Measurements from ENCODE around the gene BATF.
A peak's percentile ranks its signal among the peaks of the same experiment; 100 is the strongest.

The BATF gene

GRCh38 chr14:75499084-75499875 lies 23.0 kb upstream of the BATF start:
- DNase-seq (ENCODE audit: low spot score), result no peak

DNA sequence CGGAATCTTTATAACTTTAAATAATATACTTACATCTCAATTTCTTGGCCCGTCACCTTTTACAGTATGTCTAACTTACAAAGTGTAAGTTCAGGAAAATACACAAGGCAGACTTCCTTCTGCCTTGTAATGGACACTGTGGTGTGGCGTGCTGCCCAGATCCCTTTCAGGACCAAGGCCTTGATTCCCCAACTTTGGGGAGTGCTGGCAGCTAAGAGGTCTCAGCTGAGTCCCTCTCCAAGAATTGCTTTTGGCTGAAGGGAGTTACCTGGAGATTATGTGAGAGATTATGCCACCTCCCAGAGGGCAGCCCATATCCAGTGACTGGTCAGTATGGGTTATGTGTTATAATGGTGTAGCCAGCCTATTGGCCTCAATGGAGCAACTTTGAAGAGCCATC lies 21.2 kb upstream of the BATF start:
- no peak for DNase-seq (ENCODE audit: low spot score)

GRCh38 chr14:75504411-75504810 lies 17.9 kb upstream of the BATF start:
- DNase-seq (ENCODE audit: low spot score), result no peak

DNA sequence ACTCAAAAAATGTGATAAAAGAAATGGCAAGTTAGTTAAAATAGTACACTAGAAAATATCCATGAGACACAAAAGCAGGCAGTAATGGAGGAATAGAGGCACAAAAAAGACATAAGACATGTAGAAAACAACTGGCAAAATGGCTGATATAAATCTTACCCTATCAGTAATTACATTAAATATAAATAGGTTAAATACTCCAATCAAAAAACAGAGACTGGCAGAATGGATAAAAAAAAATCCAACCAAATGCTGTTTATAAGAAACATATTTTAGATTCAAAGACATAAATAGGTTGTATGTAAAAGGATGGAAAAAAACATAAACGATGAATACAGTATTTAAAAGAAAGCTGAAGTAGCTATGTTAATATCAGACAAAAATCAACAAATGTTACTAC lies 15.3 kb upstream of the BATF start:
- DNase-seq (ENCODE audit: low spot score), result no peak

- no peak for DNase-seq (ENCODE audit: low spot score)
Measured at GRCh38 chr14:75510547-75510946, 11.7 kb upstream of the BATF start.

- DNase-seq (ENCODE audit: low spot score), result no peak
Measured at GRCh38 chr14:75511201-75511600, 11.1 kb upstream of the BATF start.

GRCh38 chr14:75513911-75514672 lies 8.2 kb upstream of the BATF start:
- no peak for DNase-seq (ENCODE audit: low spot score)

GRCh38 chr14:75514673-75515628 lies 7.3 kb upstream of the BATF start:
- DNase-seq (ENCODE audit: low spot score), result peak; percentile 34

DNA sequence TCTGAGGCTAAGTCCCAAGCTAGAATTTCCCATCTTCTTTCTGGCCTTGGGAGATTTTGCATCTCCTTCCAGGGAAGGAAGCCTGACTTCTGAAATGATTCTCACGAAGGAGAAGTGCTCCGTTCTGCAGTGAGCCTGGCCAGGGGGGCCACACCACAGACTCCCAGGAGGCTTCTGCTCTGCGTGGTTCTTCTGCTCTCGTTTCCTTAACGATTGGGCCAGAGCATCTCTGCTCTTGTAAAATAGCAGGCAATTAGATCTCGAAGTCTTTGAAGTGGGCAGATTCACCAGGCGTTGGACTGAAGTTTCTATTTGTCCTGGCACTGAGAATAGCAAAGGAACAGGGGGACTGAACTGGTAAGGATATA lies 6.7 kb upstream of the BATF start:
- DNase-seq (ENCODE audit: low spot score), result peak; percentile 37

GRCh38 chr14:75518625-75519024 lies 3.6 kb upstream of the BATF start:
- no peak for DNase-seq (ENCODE audit: low spot score)

- DNase-seq (ENCODE audit: low spot score), result no peak
Measured at GRCh38 chr14:75519394-75519793, 2.9 kb upstream of the BATF start.

- no peak for DNase-seq (ENCODE audit: low spot score)
Measured at GRCh38 chr14:75519826-75520728, 2.2 kb upstream of the BATF start.

DNA sequence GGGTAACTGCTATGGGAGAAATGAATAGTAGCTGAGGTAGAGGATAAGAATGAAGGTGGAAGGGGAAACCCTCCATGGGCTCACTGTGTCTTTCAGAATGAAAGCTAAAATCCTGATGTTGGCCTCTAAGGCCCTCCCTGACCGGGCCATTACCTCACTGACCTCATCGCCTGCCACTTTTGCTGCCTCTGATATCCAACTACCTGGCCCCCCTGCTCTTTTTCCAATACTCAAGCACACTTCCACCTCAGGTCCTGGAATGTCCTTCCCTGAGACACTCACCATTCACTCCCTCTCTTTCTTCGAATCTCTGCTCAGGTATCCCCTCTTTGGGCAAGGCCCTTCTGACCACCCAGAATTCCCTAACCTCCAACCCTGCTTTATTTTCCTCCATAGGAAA lies 1.4 kb upstream of the BATF start:
- DNase-seq (ENCODE audit: low spot score), result no peak

DNA sequence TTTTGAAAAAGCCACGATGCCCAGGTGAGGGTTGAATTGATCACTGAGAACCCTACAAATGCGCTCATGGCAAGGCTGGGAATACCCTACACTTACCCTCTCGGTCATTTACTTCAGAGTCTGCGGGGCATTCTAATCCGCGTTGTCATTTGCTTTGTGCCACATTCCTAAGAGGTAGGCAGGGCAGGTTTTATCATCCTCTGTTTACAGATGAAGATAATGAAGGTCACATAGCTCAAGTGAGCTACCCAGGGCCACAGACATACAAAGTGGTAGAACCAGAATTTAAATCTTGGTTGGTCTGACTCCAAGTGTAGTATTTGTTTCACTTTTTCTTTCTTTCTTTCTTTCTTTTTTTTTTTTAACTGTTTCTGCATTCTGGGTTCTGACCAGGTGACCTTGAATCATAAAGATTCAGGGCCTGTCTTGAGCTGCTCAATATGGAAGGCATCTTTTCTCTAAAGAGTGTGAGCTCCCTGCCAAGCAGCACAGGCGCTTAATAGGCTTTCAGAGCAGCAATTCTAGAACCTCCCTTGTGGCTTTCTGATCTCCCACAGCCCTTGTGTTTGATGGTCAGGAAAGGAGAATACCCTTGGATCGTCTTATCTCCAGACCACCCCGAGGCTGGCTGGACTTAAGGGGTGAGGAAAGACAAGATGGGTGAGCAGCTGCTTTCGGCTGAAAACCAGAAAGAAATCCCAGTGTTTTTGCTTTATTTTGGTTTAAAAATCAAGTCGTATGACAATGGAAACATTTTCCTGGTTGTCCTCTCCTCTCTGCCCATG lies 662 bp upstream of the BATF start:
- no peak for DNase-seq (ENCODE audit: low spot score)

GRCh38 chr14:75522983-75523318 lies 682 bp downstream of the BATF start:
- DNase-seq (ENCODE audit: low spot score), result no peak

DNA sequence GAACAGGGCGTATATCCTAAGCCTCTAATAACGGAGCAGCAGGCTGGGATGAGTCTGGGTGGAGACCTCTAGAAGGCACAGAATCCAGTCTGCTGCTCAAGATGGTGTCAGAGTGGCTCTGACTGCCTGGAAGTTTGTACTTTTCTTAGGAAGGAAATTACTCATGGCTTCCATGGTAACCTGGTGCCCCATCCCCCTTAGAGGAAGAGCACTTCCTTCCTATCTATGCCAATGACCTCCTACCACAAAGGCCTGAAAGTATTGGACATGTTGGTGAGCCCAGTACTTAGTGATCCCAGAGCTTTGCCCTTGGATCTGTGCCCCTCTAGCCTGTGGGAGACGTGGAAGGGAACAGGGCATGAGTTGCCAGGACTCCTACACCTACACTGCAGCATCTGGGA lies 1.5 kb downstream of the BATF start:
- DNase-seq (ENCODE audit: low spot score), result no peak

DNA sequence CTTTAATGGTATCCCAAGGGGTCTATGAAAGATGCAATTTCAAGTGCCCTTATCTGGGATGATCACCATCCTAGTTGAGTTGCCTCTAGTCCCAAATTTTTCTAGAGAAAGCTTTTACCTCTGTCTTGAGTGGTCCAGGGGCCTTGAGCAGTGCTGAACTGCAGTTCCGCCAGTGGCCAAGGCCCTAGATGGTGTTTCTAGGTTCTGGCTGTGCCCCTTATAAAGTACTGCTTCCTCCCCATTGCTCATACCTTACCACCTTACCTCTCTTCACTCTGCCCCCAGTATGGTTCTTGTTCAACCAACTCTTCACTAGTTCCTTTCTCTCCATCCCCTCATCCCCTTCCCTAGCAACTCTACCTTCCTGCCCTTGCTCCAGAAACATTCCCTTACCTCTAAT lies 3.7 kb downstream of the BATF start:
- no peak for DNase-seq (ENCODE audit: low spot score)

- DNase-seq (ENCODE audit: low spot score), result no peak
Measured at GRCh38 chr14:75527449-75528163, 5.3 kb downstream of the BATF start.

- no peak for DNase-seq (ENCODE audit: low spot score)
Measured at GRCh38 chr14:75531256-75531655, 9.0 kb downstream of the BATF start.
